HCT116 (cell line): ENCODE data around the gene NLRP5. TPM values are rescaled to one million over a fixed set of nuclear protein-coding genes. Genes with fewer than 3 reads are reported as not detected.

Experiments used
- ATAC-seq: fragments of 200-7000 bp; cut with Tn5 transposase; 2 replicates; pipeline ENCODE4 v1.9.1; 2020; ENCODE audit warnings: mild to moderate bottlenecking, moderate library complexity
- BruUV-seq: library from RNA; stranded (reverse); fragments of 400-500 nt; replicated peaks from 2 replicates; lab custom pipeline; 2021; lab: Mats Ljungman, UMichigan
- CTCF ChIA-PET: fragments of 300-600 bp; sonication (Branson Sonifier 250); formaldehyde crosslinking; loops from one replicate; lab custom pipeline; 2021; ENCODE audit warnings: antibody characterized with exemption; lab: Charles Lee
- POLR2A ChIA-PET: fragments of 300-600, 350-600 bp; sonication (Branson Sonifier 250); formaldehyde crosslinking; loops from one replicate; lab custom pipeline; 2021; ENCODE audit warnings: antibody characterized with exemption; lab: Charles Lee
- RAD21 ChIA-PET, 2 experiments: fragments of 300-600 bp; sonication (Branson Sonifier 250); formaldehyde crosslinking; loops; one replicate each; lab custom pipeline; 2023; ENCODE audit warnings: low total read pairs in 2 of 2; ENCODE audit not compliant: uncharacterized antibody in 2 of 2, unreplicated experiment in 2 of 2, low non-redundant PET in 1 of 2; lab: Charles Lee
- DNase-seq: peaks from one replicate; pipeline ENCODE4 v3.0.0-alpha.2; 2010; ENCODE audit warnings: low read depth, low spot score
- H2AFZ ChIP-seq: fragments of 200-600 bp; shearing (Covaris generic), sonication (generic); 2 replicates; pipeline ENCODE4 v1.6.1; 2017; ENCODE audit warnings: low read depth, mixed run types, mixed read lengths, antibody characterized with exemption, low read length; ENCODE audit not compliant: poor library complexity, severe bottlenecking
- H3K27ac ChIP-seq: 2 replicates; pipeline ENCODE4 v1.5.1; 2012; ENCODE audit warnings: low read depth, low read length
- H3K27me3 ChIP-seq: fragments of 200-600 bp; sonication (generic); 2 replicates; pipeline ENCODE4 v1.6.1; 2016; ENCODE audit warnings: mixed run types, low read length, mixed read lengths; ENCODE audit not compliant: insufficient read depth
- H3K36me3 ChIP-seq, 2 experiments: fragments of 200-500 bp in 1 of 2; fragments of 200-600 bp in 1 of 2; sonication (Bioruptor generic) in 1 of 2; sonication (generic) in 1 of 2; 2 replicates each; pipeline versions ENCODE4 v1.5.1 to v1.6.1; 2014 to 2016; ENCODE audit warnings: low read length in 2 of 2, inconsistent platforms in 1 of 2, mixed read lengths in 1 of 2, mixed run types in 1 of 2; ENCODE audit not compliant: insufficient read depth in 2 of 2, control insufficient read depth in 1 of 2
- H3K4me1 ChIP-seq, 2 experiments: fragments of 200-600 bp in 1 of 2; sonication (generic) in 1 of 2; 2 replicates each; pipeline versions ENCODE4 v1.5.1 to v1.6.1; 2012 to 2017; ENCODE audit warnings: low read length in 2 of 2, inconsistent platforms in 1 of 2, mild to moderate bottlenecking in 1 of 2, mixed read lengths in 1 of 2, mixed run types in 1 of 2, moderate library complexity in 1 of 2; ENCODE audit not compliant: insufficient read depth in 2 of 2, control insufficient read depth in 1 of 2
- H3K4me2 ChIP-seq: fragments of 200-600 bp; sonication (generic); 2 replicates; pipeline ENCODE4 v1.6.1; 2017; ENCODE audit warnings: mixed run types, low read length, mixed read lengths
- H3K4me3 ChIP-seq, 2 experiments: fragments of 200-600 bp in 1 of 2; sonication (generic) in 1 of 2; replicated peaks in 1 of 2; 2 replicates each; pipeline ENCODE4 v1.5.1; 2011 to 2016; ENCODE audit warnings: low read length in 2 of 2, control low read depth in 1 of 2, low read depth in 1 of 2, mild to moderate bottlenecking in 1 of 2, mixed read lengths in 1 of 2, mixed run types in 1 of 2
- H3K79me2 ChIP-seq: fragments of 200-600 bp; sonication (generic); 2 replicates; pipeline ENCODE4 v1.6.1; 2017; ENCODE audit warnings: mild to moderate bottlenecking, mixed run types, low read length, moderate library complexity, mixed read lengths; ENCODE audit not compliant: insufficient read depth
- H3K9ac ChIP-seq: fragments of 200-600 bp; sonication (generic); 2 replicates; pipeline ENCODE4 v1.6.1; 2016; ENCODE audit warnings: low read length, mixed read lengths
- H3K9me2 ChIP-seq: fragments of 200-600 bp; sonication (generic), shearing (Covaris generic); 2 replicates; pipeline ENCODE4 v1.6.1; 2017; ENCODE audit warnings: mixed run types, mild to moderate bottlenecking, moderate library complexity; ENCODE audit not compliant: insufficient read depth
- H3K9me3 ChIP-seq, 2 experiments: fragments of 200-500 bp in 1 of 2; fragments of 200-600 bp in 1 of 2; sonication (Bioruptor generic) in 1 of 2; sonication (generic) in 1 of 2; 2 replicates each; pipeline ENCODE4 v1.6.1; 2014 to 2017; ENCODE audit warnings: low read length in 2 of 2, mixed read lengths in 2 of 2, inconsistent platforms in 1 of 2, low read depth in 1 of 2, mild to moderate bottlenecking in 1 of 2, mixed run types in 1 of 2, moderate library complexity in 1 of 2; ENCODE audit not compliant: control insufficient read depth in 1 of 2, insufficient read depth in 1 of 2
- H4K20me1 ChIP-seq: fragments of 200-600 bp; sonication (generic), shearing (Covaris generic); 2 replicates; pipeline ENCODE4 v1.6.1; 2017; ENCODE audit warnings: mixed run types, mild to moderate bottlenecking, moderate library complexity; ENCODE audit not compliant: insufficient read depth
- ATF3 ChIP-seq: IDR thresholded peaks from 2 replicates; pipeline ENCODE4 v1.6.1; 2012
- CBX3 ChIP-seq: IDR thresholded peaks from 2 replicates; pipeline ENCODE4 v1.6.1; 2012; ENCODE audit warnings: low read depth
- CTCF ChIP-seq, 3 experiments: fragments of 200-600 bp in 1 of 3; sonication (generic) in 1 of 3; IDR thresholded peaks in 2 of 3; conservative IDR thresholded peaks in 1 of 3; 2 replicates each; pipeline ENCODE4 v1.5.1; 2012 to 2017; ENCODE audit warnings: low read depth in 2 of 3, low read length in 2 of 3, antibody characterized with exemption in 1 of 3, borderline replicate concordance in 1 of 3, control low read depth in 1 of 3, mild to moderate bottlenecking in 1 of 3, mixed read lengths in 1 of 3, mixed run types in 1 of 3, moderate library complexity in 1 of 3; ENCODE audit not compliant: insufficient read depth in 1 of 3
- EZH2 ChIP-seq: fragments of 200-600 bp; sonication (generic); IDR thresholded peaks from 2 replicates; pipeline ENCODE4 v1.6.1; 2017; ENCODE audit warnings: antibody characterized with exemption, mixed run types
- EZH2phosphoT487 ChIP-seq: fragments of 200-600 bp; IDR thresholded peaks from 2 replicates; pipeline ENCODE4 v1.6.1; 2018; ENCODE audit warnings: antibody characterized with exemption, borderline replicate concordance
- FOSL1 ChIP-seq: IDR thresholded peaks from 2 replicates; pipeline ENCODE4 v1.6.1; 2012; ENCODE audit warnings: low read depth
- JUND ChIP-seq: IDR thresholded peaks from 2 replicates; pipeline ENCODE4 v1.6.1; 2012
- MAX ChIP-seq: IDR thresholded peaks from 2 replicates; pipeline ENCODE4 v1.6.1; 2012
- POLR2A ChIP-seq: IDR thresholded peaks from 2 replicates; pipeline ENCODE4 v1.7.0; 2011; ENCODE audit warnings: borderline replicate concordance; ENCODE audit not compliant: insufficient read depth, insufficient read length; ENCODE audit errors: extremely low read depth
- RAD21 ChIP-seq: IDR thresholded peaks from 2 replicates; pipeline ENCODE4 v1.6.1; 2012; ENCODE audit warnings: low read depth, mild to moderate bottlenecking
- SP1 ChIP-seq: IDR thresholded peaks from 2 replicates; pipeline ENCODE4 v1.6.1; 2012; ENCODE audit warnings: low read depth
- SRF ChIP-seq: IDR thresholded peaks from 2 replicates; pipeline ENCODE4 v1.6.1; 2012; ENCODE audit warnings: low read depth
- YY1 ChIP-seq: IDR thresholded peaks from 2 replicates; pipeline ENCODE4 v1.6.1; 2011; ENCODE audit warnings: low read length, low read depth, moderate library complexity, mild to moderate bottlenecking; ENCODE audit not compliant: insufficient replicate concordance; ENCODE audit errors: extremely low read depth
- ZBTB33 ChIP-seq: IDR thresholded peaks from 2 replicates; pipeline ENCODE4 v1.6.1; 2011; ENCODE audit warnings: mild to moderate bottlenecking, low read length, moderate library complexity; ENCODE audit not compliant: insufficient replicate concordance; ENCODE audit errors: extremely low read depth
- ZFX ChIP-seq: fragments of 450-650 bp; IDR thresholded peaks from 2 replicates; pipeline ENCODE4 v1.6.1; 2017
- intact Hi-C: fragments of 100-400 bp; cut with micrococcal nuclease; formaldehyde crosslinking; loops from 2 replicates; pipeline ENCODE4 v1.10.0; 2022
- total RNA-seq: library from RNA; stranded (reverse); gene quantifications from one replicate; pipeline ENCODE4 v1.2.1, GENCODE V29; 2021; ENCODE audit not compliant: unreplicated experiment

The NLRP5 gene
- total RNA-seq, 1 experiment from 2014 or later: 0.30 TPM

- intact Hi-C loops: no loop called here
- Histone ChIP-seq H3K79me2 (no peaks in the 10 kb centered on the region), H2AFZ (no peak overlapping the region), H3K9me2 (no peaks in the 10 kb centered on the region), H3K9me3 (no peaks in the 10 kb centered on the region), H3K4me3 (no peak overlapping the region), H3K4me2 (no peak overlapping the region), H4K20me1 (no peaks in the 10 kb centered on the region), H3K4me1 (no peaks in the 10 kb centered on the region), H3K27ac (no peak overlapping the region), H3K27me3 (no peaks in the 10 kb centered on the region), H3K36me3 (no peaks in the 10 kb centered on the region), H3K9ac (no peak overlapping the region)
- TF ChIP-seq CBX3: no peak
- TF ChIP-seq ZFX: no peak
- no peak for TF ChIP-seq ATF3
- TF ChIP-seq FOSL1: no peak
- no peak for TF ChIP-seq SRF
- no peak for TF ChIP-seq SP1
- no peak for TF ChIP-seq EZH2
- TF ChIP-seq JUND: no peak
- no peak for TF ChIP-seq ZBTB33
- no peak for TF ChIP-seq EZH2phosphoT487
- no peak for TF ChIP-seq MAX
- no peak for TF ChIP-seq YY1
- no peak for TF ChIP-seq RAD21
- TF ChIP-seq CTCF (IDR thresholded peaks at IDR 0.05 in 2 of 3, conservative IDR thresholded peaks at IDR 0.05 in 1 of 3; ENCODE audit: borderline replicate concordance in 1 of 3, insufficient read depth in 1 of 3, low read depth in 2 of 3, low read length in 2 of 3): no peak
- TF ChIP-seq POLR2A: no peak
- ChIA-PET RAD21 (no interaction called here), POLR2A (no interaction called here), CTCF (interaction anchor here (0.9 kb wide), 1 partner anchor 39 kb away, joined by 3 read pairs; no protein-coding TSS in a partner anchor)
- BruUV-seq: no TSS peak
- no peak for DNase-seq
- no peak for ATAC-seq
These were observed 40.2 kb downstream of the NLRP5 start for GRCh38 chr19:56026769-56027168.
